K562 (cell line): ENCODE measurements around the gene PRKAG1. TPM values are rescaled to one million over a fixed set of nuclear protein-coding genes. Genes with fewer than 3 reads are reported as not detected.

Experiments
- BCL6 ChIP-seq: fragments of 250-450 bp; sonication (Bioruptor Pico); IDR thresholded peaks from 2 replicates; pipeline ENCODE4 v1.4.0; 2020
- CREM ChIP-seq: IDR thresholded peaks from 2 replicates; pipeline ENCODE4 v1.6.1; 2014; ENCODE audit warnings: antibody characterized with exemption, low read depth
- ELF4 ChIP-seq: fragments of 450-650 bp; formaldehyde crosslinking; IDR thresholded peaks from 2 replicates; pipeline ENCODE4 v1.4.0; 2022; ENCODE audit warnings: missing genetic modification characterization
- HNRNPLL ChIP-seq: fragments of 200-400 bp; formaldehyde crosslinking; IDR thresholded peaks from 2 replicates; pipeline ENCODE4 v1.6.1; 2017; ENCODE audit warnings: low read length, low read depth, mild to moderate bottlenecking; ENCODE audit not compliant: poor library complexity, severe bottlenecking
- KDM1A ChIP-seq, 2 experiments: fragments of 450-650 bp; IDR thresholded peaks; 2 replicates each; pipeline ENCODE4 v1.6.1; 2016; ENCODE audit warnings: mild to moderate bottlenecking in 2 of 2
- MAFF ChIP-seq: IDR thresholded peaks from 2 replicates; pipeline ENCODE4 v1.6.1; 2012; ENCODE audit warnings: low read length, improper control_type of control experiment
- NRF1 ChIP-seq, 2 experiments: fragments of 450-650 bp; IDR thresholded peaks in 1 of 2; conservative IDR thresholded peaks in 1 of 2; 2 replicates each; pipeline ENCODE4 v1.6.1; 2014; ENCODE audit warnings: mild to moderate bottlenecking in 2 of 2
- PCBP1 ChIP-seq: fragments of 200-400 bp; formaldehyde crosslinking; IDR thresholded peaks from 2 replicates; pipeline ENCODE4 v1.6.1; 2018; ENCODE audit warnings: mild to moderate bottlenecking, low read depth, low read length; ENCODE audit not compliant: poor library complexity, severe bottlenecking
- RAD21 ChIP-seq, 2 experiments: fragments of 250-450 bp in 1 of 2; fragments of 450-650 bp in 1 of 2; sonication (Bioruptor Pico) in 1 of 2; formaldehyde crosslinking in 1 of 2; IDR thresholded peaks in 1 of 2; conservative IDR thresholded peaks in 1 of 2; 2 replicates each; pipeline versions ENCODE4 v1.4.0 to v1.8.0; 2020 to 2022; ENCODE audit warnings: mild to moderate bottlenecking in 2 of 2, moderate library complexity in 1 of 2
- RB1 ChIP-seq: fragments of 450-650 bp; IDR thresholded peaks from 2 replicates; pipeline ENCODE4 v1.6.1; 2017; ENCODE audit warnings: low read depth, mild to moderate bottlenecking
- SMARCC2 ChIP-seq: fragments of 450-650 bp; IDR thresholded peaks from 2 replicates; pipeline ENCODE4 v1.6.1; 2017; ENCODE audit warnings: antibody characterized with exemption, moderate library complexity, mild to moderate bottlenecking, low read depth
- SREBF1 ChIP-seq: fragments of 150-350 bp; IDR thresholded peaks from 2 replicates; pipeline ENCODE4 v1.6.1; 2014; ENCODE audit warnings: antibody characterized with exemption, low read depth, low read length, borderline replicate concordance
- TAF7 ChIP-seq: fragments of 450-650 bp; IDR thresholded peaks from 2 replicates; pipeline ENCODE4 v1.6.1; 2016; ENCODE audit warnings: missing genetic modification characterization, missing compliant biosample characterization
- ZBTB7A ChIP-seq: IDR thresholded peaks from 2 replicates; pipeline ENCODE4 v1.6.1; 2011; ENCODE audit warnings: low read depth, mild to moderate bottlenecking, low read length, moderate library complexity, borderline replicate concordance; ENCODE audit not compliant: control insufficient read depth
- ZFX ChIP-seq: sonication (generic); formaldehyde crosslinking; IDR thresholded peaks from 2 replicates; pipeline ENCODE4 v1.8.0; 2022; ENCODE audit warnings: mild to moderate bottlenecking, missing genetic modification reagents, moderate library complexity
- polyA plus RNA-seq, 8 experiments: library from polyadenylated mRNA; depleted of rRNA in 4 of 8; stranded (reverse) in 5 of 8; unstranded in 3 of 8; fragments of >200 nt; fragmentation: Nextera tagmentation in 2 of 8; fragmentation: Illumina TruSeq in 1 of 8; extraction: Ambion mirVana in 2 of 8; extraction: Trizol in 1 of 8; gene quantifications; 2 replicates each; pipeline versions ENCODE4 v1.2.1 to v1.2.3, GENCODE V29; 2011 to 2014; ENCODE audit warnings: inconsistent platforms in 1 of 8, missing spikeins in 1 of 8
- total RNA-seq, 7 experiments: library from RNA; depleted of rRNA in 6 of 7; stranded (reverse); fragments of >200 nt in 6 of 7; fragmentation: Illumina TruSeq in 2 of 7; extraction: Trizol in 2 of 7; gene quantifications; 2 replicates each; pipeline versions ENCODE4 v1.2.1 to v1.2.3, GENCODE V29; 2011 to 2021; ENCODE audit warnings: low replicate concordance in 1 of 7
- TF ChIP-seq, protein P1 (sequence below), 3 experiments: IDR thresholded peaks in 2 of 3; conservative IDR thresholded peaks in 1 of 3; 2 replicates each; pipeline ENCODE4 v1.5.1; 2011 to 2012; ENCODE audit warnings: low read length in 3 of 3, mild to moderate bottlenecking in 3 of 3, control low read depth in 2 of 3, improper control_type of control experiment in 1 of 3, inconsistent platforms in 1 of 3, low read depth in 1 of 3, mixed read lengths in 1 of 3, moderate library complexity in 1 of 3; ENCODE audit not compliant: insufficient read depth in 2 of 3
- TF ChIP-seq, protein P2 (sequence below): sonication (generic); formaldehyde crosslinking; IDR thresholded peaks from 2 replicates; pipeline ENCODE4 v1.8.1; 2023; ENCODE audit warnings: mild to moderate bottlenecking, missing genetic modification reagents
- TF ChIP-seq, protein P3 (sequence below): IDR thresholded peaks from 2 replicates; pipeline ENCODE4 v1.6.1; 2011; ENCODE audit warnings: borderline replicate concordance, low read depth, mild to moderate bottlenecking, moderate library complexity, low read length; ENCODE audit not compliant: insufficient read depth, poor library complexity, severe bottlenecking
- TF ChIP-seq, protein P4 (sequence below): sonication (generic); formaldehyde crosslinking; IDR thresholded peaks from 2 replicates; pipeline ENCODE4 v1.8.0; 2022; ENCODE audit warnings: missing genetic modification reagents, mild to moderate bottlenecking, moderate library complexity, borderline replicate concordance

Gene PRKAG1
- total and polyA plus RNA-seq, 9 of the 15 experiments (the other 6 are each of a cell fraction or from before 2014, with no cell fraction given): 51.1 to 126 (median 79.1) TPM

DNA sequence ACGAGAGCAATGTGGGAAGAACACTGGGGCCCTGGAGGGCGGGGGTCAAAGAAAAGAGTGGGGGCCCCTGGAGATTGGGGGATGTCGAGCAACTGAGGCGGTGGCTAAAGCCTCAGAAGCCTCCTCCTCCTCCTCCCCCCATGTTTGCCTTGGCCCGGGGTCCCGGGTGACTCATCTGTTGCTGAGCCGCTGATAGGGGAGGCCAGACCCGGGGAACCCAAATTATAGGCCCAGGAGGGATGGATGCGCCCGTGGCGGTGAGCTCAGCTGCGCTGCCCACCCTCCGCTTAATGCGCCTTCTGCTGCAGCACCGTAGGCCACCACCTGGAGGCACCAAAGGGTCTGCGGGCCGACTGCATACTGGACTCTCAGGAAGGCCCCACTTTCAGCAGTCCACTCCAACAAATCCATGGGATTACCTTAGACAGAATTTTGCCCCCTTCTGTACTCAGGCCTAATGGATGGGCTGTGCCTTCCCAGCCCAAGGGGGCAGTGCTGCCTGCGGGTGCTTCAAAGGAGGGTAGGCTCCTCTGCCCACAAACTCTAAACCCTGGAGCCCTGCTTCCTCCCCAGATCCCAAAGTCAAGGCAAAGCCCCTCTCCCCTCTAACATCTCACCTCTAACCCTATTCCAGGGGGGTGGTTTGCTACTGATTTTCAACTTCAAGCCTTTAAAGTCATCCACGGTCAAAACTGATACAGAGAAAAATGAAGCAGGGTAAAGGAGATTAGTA is 44.5 kb downstream of the PRKAG1 start (continued):
- peak; percentile 51 for TF ChIP-seq NRF1 (conservative IDR thresholded peaks at IDR 0.05 in 1 of 2, IDR thresholded peaks at IDR 0.05 in 1 of 2)
- TF ChIP-seq BCL6 (CRISPR knock-in tag): no peak
- no peak for TF ChIP-seq KDM1A (IDR thresholded peaks at IDR 0.05)
- 0 out of 2 replicates have a peak, but pooled peaks have one; percentile 27 for TF ChIP-seq SMARCC2
- peak; percentile 50; the same call in 1 of the 2 replicates for TF ChIP-seq ZBTB7A
- TF ChIP-seq, protein P1, sequence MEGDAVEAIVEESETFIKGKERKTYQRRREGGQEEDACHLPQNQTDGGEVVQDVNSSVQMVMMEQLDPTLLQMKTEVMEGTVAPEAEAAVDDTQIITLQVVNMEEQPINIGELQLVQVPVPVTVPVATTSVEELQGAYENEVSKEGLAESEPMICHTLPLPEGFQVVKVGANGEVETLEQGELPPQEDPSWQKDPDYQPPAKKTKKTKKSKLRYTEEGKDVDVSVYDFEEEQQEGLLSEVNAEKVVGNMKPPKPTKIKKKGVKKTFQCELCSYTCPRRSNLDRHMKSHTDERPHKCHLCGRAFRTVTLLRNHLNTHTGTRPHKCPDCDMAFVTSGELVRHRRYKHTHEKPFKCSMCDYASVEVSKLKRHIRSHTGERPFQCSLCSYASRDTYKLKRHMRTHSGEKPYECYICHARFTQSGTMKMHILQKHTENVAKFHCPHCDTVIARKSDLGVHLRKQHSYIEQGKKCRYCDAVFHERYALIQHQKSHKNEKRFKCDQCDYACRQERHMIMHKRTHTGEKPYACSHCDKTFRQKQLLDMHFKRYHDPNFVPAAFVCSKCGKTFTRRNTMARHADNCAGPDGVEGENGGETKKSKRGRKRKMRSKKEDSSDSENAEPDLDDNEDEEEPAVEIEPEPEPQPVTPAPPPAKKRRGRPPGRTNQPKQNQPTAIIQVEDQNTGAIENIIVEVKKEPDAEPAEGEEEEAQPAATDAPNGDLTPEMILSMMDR (IDR thresholded peaks at IDR 0.05 in 2 of 3, conservative IDR thresholded peaks at IDR 0.05 in 1 of 3; ENCODE audit: insufficient read depth in 2 of 3, low read depth in 1 of 3, low read length in 3 of 3): peak; percentile 78 to 85 (median 78)
- no peak for TF ChIP-seq TAF7 (tag)
- TF ChIP-seq ZFX (CRISPR knock-in tag): peak; percentile 42; the same call in 1 of the 2 replicates
- TF ChIP-seq RB1: 0 out of 2 replicates have a peak, but pooled peaks have one; percentile 14
- TF ChIP-seq, protein P2, sequence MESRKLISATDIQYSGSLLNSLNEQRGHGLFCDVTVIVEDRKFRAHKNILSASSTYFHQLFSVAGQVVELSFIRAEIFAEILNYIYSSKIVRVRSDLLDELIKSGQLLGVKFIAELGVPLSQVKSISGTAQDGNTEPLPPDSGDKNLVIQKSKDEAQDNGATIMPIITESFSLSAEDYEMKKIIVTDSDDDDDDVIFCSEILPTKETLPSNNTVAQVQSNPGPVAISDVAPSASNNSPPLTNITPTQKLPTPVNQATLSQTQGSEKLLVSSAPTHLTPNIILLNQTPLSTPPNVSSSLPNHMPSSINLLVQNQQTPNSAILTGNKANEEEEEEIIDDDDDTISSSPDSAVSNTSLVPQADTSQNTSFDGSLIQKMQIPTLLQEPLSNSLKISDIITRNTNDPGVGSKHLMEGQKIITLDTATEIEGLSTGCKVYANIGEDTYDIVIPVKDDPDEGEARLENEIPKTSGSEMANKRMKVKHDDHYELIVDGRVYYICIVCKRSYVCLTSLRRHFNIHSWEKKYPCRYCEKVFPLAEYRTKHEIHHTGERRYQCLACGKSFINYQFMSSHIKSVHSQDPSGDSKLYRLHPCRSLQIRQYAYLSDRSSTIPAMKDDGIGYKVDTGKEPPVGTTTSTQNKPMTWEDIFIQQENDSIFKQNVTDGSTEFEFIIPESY (CRISPR knock-in tag): peak; percentile 98
- TF ChIP-seq MAFF: no peak
- TF ChIP-seq, protein P3, sequence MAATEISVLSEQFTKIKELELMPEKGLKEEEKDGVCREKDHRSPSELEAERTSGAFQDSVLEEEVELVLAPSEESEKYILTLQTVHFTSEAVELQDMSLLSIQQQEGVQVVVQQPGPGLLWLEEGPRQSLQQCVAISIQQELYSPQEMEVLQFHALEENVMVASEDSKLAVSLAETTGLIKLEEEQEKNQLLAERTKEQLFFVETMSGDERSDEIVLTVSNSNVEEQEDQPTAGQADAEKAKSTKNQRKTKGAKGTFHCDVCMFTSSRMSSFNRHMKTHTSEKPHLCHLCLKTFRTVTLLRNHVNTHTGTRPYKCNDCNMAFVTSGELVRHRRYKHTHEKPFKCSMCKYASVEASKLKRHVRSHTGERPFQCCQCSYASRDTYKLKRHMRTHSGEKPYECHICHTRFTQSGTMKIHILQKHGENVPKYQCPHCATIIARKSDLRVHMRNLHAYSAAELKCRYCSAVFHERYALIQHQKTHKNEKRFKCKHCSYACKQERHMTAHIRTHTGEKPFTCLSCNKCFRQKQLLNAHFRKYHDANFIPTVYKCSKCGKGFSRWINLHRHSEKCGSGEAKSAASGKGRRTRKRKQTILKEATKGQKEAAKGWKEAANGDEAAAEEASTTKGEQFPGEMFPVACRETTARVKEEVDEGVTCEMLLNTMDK: peak; percentile 45
- peak; percentile 51 for TF ChIP-seq PCBP1
- TF ChIP-seq ELF4 (CRISPR knock-in tag): no peak
- TF ChIP-seq HNRNPLL: peak; percentile 60
- TF ChIP-seq CREM: peak; percentile 33; the same call in 1 of the 2 replicates
- TF ChIP-seq RAD21 (CRISPR knock-in tag; conservative IDR thresholded peaks at IDR 0.05 in 1 of 2, IDR thresholded peaks at IDR 0.05 in 1 of 2): peak in 1 of 2 experiments; percentile 56; a peak in 2 of 4 replicates
- no peak for TF ChIP-seq SREBF1
- TF ChIP-seq, protein P4, sequence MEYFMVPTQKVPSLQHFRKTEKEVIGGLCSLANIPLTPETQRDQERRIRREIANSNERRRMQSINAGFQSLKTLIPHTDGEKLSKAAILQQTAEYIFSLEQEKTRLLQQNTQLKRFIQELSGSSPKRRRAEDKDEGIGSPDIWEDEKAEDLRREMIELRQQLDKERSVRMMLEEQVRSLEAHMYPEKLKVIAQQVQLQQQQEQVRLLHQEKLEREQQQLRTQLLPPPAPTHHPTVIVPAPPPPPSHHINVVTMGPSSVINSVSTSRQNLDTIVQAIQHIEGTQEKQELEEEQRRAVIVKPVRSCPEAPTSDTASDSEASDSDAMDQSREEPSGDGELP (CRISPR knock-in tag): peak; percentile 52
